GM18526 (cell line): ENCODE measurements around the gene ERG.

Source experiments
- POLR2A ChIP-seq: IDR thresholded peaks from 3 replicates; pipeline ENCODE4 v1.6.1; 2011; ENCODE audit not compliant: insufficient read length; ENCODE audit errors: extremely low read depth

Gene ERG

DNA sequence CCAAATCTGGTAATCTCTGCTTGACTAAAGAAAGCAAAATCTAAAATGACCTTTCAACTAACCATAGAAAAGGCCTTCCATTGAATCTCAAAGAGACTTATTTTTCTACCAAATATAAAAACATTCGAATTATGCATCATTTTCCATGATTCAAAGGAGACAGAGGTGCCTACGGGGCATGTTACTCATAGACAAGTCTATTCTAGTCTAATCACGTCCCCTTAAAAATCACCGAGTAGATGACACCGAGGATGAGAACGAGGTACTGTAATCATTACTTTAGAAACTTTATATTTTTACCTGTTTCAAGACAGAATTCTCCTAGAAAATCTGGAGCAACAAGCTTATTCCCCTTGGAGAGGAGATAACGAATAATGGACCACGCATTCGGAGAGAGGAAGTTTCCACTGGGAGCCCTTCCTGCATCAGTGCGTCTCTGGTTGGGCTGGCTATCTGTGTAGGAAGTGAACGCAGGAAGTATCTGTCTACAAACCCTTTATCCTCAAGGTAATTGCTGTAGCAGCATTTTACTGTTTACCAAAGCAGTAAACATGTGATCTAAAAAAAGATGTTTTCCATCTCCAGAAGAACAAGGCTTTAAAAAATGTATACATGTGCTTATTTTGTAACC is 9.5 kb downstream of the ERG start:
- TF ChIP-seq POLR2A, result no peak

- no peak for TF ChIP-seq POLR2A
Measured at GRCh38 chr21:38487901-38488639, 10.2 kb downstream of the ERG start.

- no peak for TF ChIP-seq POLR2A
Measured at GRCh38 chr21:38486706-38487105, 11.6 kb downstream of the ERG start.

DNA sequence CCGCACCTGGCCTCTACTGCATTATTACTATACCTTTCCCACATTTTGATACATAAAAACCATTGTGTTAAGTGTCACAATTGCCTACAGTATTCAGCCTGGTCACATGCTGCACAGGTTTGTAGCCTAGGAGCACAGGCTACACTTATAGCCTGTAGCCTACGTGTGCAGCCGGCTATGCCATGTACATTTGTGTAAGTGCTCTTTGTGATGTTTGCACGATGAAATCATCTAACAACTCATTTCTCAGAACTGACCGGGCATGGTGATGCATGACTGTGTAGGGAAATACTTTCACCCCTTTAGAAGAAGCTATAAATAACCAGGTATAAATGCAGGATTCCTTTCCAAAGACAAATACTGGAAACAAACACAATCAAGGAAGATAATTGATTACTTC is 12.1 kb downstream of the ERG start:
- TF ChIP-seq POLR2A, result no peak

DNA sequence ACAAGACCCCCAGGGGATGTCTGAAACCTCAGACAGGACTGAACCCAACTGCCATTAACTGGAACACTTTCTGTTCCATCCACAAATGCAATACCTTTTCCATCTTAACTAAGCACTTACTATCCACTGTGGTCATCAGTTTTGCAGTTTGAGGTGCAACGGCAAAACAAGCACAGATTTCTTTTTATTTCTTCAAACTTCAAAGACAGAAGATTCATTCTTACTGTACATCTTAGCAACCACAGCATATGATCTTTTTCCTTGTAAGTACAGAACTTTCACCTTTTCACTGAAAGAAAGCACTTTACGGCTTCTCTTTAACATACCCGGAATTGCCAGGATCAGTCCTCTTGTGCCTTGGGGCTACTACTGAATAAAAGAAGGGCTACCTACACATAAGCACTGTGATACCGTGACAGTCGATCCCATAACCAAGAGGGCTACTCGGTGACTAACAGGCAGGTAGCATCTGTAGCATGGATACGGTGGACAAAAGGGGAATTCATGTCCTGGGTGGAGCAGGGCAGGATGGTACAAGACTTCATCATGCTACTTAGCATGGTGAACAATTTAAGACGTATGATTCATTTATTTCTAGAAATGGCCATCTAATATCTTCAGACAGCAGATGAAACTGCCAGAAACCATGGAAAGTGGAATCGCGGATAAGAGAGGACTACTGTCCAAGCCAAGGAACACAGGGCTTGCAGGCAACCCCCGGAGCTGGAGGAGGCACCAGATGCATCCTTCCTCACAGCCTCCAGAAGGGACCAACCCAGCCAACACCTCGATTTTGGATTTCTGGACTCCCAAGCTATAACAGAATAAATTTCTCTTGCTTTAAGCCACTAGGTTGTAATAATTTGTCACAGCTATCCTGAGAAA is 18.4 kb downstream of the ERG start:
- TF ChIP-seq POLR2A, result no peak

- no peak for TF ChIP-seq POLR2A
Measured at GRCh38 chr21:38478782-38479181, 19.5 kb downstream of the ERG start.

DNA sequence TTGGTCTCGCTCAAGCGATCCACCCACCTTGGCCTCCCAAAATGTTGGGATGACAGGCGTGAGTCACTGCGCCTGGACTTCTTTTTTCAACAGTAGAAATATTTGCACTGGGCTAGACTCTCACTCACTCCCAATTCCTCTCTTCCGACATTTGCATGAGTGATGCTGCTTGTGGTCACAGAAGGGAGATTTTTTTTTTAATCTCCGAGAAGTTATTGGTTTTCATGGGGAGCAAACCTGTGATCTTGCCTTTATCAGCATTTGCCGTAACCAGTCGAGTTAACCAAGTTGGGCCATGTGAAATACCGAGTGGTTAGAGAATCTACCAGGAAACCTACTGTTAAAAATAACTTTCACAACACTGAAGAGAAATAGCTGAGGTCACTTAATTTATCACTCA is 21.1 kb downstream of the ERG start:
- no peak for TF ChIP-seq POLR2A

GRCh38 chr21:38476385-38476784 is 21.9 kb downstream of the ERG start:
- TF ChIP-seq POLR2A, result no peak

- no peak for TF ChIP-seq POLR2A
Measured at GRCh38 chr21:38475519-38475918, 22.8 kb downstream of the ERG start.

GRCh38 chr21:38474796-38475195 is 23.5 kb downstream of the ERG start:
- no peak for TF ChIP-seq POLR2A

DNA sequence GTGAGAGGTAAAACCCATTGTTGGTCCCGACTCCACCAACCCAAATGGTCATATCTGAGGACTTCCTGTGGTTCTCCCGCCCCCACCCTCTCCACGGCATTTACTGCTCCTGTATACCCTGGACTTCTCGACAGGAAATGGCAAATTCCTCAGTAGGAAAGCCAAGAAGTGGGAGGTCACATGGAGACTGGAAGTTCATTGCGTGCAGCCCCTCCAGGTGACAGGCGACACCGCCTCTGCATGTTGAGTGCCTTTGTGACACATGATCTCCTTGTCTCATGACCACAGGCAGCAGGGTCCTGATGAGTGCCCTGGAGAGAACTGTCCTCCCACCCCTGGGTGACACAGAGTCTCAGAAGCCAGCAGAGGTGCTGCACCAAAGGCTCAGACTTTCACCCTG is 24.2 kb downstream of the ERG start:
- no peak for TF ChIP-seq POLR2A

- TF ChIP-seq POLR2A, result no peak
Measured at GRCh38 chr21:38472412-38473108, 25.7 kb downstream of the ERG start.

DNA sequence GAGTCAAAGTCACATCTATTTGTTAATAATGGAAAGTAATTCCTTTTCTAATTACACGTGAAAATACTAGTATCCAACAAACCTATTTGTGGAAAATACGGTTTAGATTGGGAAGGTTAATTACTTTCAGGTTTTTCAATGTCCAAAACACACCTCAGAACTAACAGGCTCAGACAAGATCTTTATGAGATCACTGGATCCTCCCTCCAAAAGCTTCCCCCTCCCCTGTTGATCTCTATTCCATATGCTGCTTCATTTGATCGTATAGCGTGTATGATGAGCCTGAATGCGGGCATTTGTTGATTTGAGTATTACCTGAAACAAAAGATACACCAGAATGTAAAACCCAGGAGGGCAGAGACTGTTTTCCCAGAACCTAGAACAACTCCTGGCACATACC is 26.5 kb downstream of the ERG start:
- no peak for TF ChIP-seq POLR2A

GRCh38 chr21:38470755-38471154 is 27.5 kb downstream of the ERG start:
- no peak for TF ChIP-seq POLR2A

DNA sequence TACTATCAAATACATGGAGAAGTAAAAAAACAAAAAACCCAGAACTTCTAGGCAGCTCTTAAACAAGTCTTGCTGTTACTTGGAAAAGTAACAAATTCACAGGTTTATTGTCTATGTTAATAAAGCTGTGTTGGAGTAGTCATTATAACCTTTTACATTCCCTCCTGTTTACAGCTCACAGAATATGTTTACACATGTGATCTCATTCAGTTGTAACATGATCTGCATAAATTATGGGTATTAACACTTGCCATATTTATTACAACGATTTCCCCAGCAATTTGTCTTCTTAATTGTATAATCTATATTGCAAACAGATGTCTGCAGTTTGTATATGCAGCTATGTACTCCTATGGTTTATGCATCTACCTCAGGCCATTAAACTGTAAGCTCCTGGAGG is 28.6 kb downstream of the ERG start:
- TF ChIP-seq POLR2A, result no peak

DNA sequence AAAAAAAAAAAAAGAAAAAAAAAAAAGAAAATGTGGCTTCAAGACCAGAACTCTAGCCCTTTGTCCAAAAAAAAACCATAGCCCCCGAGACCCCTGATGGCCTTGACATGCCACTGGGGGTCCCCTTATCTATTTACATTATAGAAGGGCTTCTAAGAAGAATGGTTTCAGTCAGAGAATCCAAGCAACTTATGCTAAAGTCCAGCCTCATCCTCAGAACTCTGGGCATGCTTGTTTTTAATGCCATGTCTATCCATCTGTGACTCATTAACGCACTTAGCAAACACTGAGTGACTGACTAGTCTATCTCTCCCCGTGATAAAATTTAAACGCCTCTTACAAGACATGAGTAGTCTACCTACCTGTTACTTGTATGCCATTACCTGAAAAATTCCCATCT is 29.3 kb downstream of the ERG start:
- TF ChIP-seq POLR2A, result no peak

DNA sequence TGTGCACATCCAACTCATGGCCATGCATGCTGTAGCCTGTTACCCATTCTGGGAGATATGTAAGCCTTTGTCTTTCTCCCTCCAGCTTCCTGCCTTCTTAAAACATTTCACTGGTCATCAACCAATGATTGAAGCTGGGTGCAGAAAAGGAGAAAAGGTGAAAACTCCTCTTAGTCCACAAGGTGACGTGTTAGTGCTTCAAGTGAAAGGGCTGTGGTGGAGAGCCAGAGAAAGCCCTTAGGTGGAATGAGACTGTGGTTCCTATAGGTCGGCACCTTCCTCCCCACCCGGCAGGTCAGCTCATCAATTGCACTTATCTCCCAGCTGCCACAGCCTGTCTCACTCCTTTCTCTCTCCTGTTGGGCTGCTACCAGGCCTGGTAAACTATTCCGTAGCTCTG is 30.4 kb downstream of the ERG start:
- TF ChIP-seq POLR2A, result no peak
